ENCODE data around the gene GLIPR2. TPM values are rescaled to one million over a fixed set of nuclear protein-coding genes. Genes with fewer than 3 reads are reported as not detected.

GLIPR2 gene
- total RNA-seq, 4 donors from 2014 or later, result 13.6 to 71.1 (median 42.2) TPM

GRCh38 chr9:36112516-36112915, 24.0 kb upstream of the GLIPR2 start:
- no peak for DNase-seq (ENCODE audit: low spot score)
- no peak for TF ChIP-seq CTCF (IDR thresholded peaks at IDR 0.05)
- ATAC-seq (ENCODE audit: low FRiP score), result no peak

GRCh38 chr9:36113999-36114398, 22.5 kb upstream of the GLIPR2 start:
- ATAC-seq (ENCODE audit: low FRiP score), result no peak
- TF ChIP-seq CTCF (IDR thresholded peaks at IDR 0.05), result no peak
- DNase-seq (ENCODE audit: low spot score), result no peak

- DNase-seq (ENCODE audit: low spot score) (no peak), ATAC-seq (ENCODE audit: low FRiP score) (no peak)
- no peak for TF ChIP-seq CTCF (IDR thresholded peaks at IDR 0.05)
These were observed 19.9 kb upstream of the GLIPR2 start for GRCh38 chr9:36116593-36116992.

- DNase-seq (ENCODE audit: low spot score) (no peak), ATAC-seq (ENCODE audit: low FRiP score) (no peak)
- no peak for TF ChIP-seq CTCF (IDR thresholded peaks at IDR 0.05)
These were observed 18.3 kb upstream of the GLIPR2 start for GRCh38 chr9:36118201-36118600.

GRCh38 chr9:36118706-36119105, 17.8 kb upstream of the GLIPR2 start:
- DNase-seq (ENCODE audit: low spot score) (no peak), ATAC-seq (ENCODE audit: low FRiP score) (no peak)
- TF ChIP-seq CTCF (IDR thresholded peaks at IDR 0.05), result no peak

GRCh38 chr9:36119476-36119875, 17.1 kb upstream of the GLIPR2 start:
- ATAC-seq (ENCODE audit: low FRiP score) (no peak), DNase-seq (ENCODE audit: low spot score) (no peak)
- TF ChIP-seq CTCF (IDR thresholded peaks at IDR 0.05), result no peak

- TF ChIP-seq CTCF (IDR thresholded peaks at IDR 0.05), result no peak
- DNase-seq (ENCODE audit: low spot score), result no peak
- ATAC-seq (ENCODE audit: low FRiP score), result no peak
These were observed 15.8 kb upstream of the GLIPR2 start for GRCh38 chr9:36120705-36121104.

Data from omental fat pad (tissue), 4 donors.